Left hindlimb (tissue), 1 donor: ENCODE results near the gene ATXN8OS.
"Not testable (repeated sequence)": the region's sequence is repeated elsewhere in the genome, so short reads cannot be mapped to it uniquely, and the experiment has no call there.

ENCODE experiments used
- DNase-seq: peaks from one replicate; pipeline ENCODE4 v3.0.0-alpha.2; 2018

The ATXN8OS gene

DNA sequence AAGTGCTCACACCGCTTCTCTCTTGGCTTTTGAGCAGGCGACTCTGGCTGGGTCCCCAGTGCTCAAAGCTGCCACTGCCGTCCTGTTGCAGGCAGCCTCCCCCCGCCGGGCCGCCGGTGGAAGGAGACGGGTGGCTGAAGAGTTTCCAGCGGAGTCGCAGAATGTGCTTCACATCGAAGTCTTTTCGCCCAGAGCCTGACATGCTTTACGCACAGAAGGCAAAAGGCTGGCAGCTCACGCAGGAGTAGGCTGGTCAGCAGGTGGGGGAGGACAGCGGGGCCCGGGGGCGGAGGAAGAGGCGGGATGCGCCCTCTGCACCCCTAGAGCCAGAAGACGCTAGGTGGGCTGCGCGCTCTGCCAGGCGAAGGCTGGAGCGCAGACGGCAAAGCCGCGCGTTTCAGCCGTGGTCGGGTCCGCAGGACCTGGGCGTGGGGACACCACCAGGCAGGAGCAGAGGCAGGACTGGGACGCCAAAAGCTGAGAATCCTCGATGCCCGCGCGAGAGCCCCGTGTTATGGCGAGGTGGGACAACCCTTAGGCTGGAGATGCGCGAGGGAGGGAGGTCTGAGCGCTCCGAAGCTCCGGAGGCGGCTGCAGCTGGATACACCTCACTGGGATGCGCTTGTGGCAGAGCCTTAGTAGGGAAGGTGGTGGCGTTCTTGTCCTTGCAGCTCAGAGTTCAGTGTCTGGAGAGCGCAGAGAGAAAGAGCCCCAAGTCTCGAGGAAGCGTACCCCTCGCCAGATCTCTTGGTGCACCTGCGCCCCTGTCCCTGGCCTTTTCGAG, at the start of gene ATXN8OS:
Gene ATXN8OS, plus strand, starts transcription at position 329 of the 784 bp plus-strand sequence.
- no peak for DNase-seq

DNA sequence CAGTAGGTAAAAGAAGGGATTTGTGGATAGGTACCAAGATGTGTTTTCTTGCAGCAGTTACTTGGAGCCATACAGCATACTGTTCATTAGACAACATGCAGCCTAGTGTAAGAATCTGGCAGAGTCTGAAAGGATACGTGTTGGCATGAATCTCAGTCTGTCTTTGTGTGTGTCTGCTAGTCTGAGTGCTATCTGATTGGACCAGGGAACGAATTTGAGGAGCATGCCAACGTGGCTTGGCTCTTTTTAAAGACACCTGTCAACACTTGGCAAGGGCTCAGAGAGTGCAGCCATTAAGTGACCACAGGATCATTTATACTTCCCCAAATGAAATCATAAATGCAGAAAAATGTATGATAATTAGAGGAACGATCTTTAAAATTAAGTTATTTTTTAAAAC, 27.6 kb upstream of the ATXN8OS start:
- no peak for DNase-seq

DNA sequence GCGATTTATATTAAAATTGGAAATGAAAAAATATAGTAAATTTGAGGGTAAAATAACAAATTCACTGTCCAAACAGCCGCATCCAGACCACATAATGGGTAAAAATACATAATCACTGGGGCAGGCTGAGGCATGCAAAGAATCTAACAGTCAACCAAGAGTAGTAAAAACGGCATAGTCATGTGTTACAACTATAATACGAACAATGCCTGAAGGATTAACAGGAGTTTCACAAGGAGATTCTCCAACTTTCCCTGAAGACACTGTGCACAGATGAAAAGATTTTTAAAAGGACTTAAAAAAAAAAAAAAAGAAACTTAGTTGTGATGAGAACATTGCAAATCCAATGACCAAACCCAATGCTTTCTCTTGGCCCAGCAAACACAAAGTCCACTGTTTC, 20.4 kb upstream of the ATXN8OS start:
- DNase-seq, result no peak

DNA sequence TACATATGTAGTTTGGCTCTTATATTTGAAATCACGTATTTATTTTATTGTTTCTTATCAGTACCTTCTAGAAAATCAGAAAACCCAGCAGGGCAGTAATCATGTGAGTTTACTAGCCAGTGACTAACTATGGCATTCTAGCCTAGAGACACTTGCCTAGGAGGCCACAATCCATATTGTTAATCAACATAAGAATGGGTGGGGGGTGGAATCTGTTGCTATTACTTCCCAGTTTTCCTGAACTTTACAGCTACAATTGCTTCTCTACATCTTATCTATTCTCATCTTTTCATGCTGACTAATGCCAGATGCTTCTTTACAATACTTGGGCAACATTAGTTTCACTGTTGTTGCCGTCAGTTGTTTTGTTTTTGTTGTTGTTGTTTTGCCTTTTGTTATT, 18.7 kb upstream of the ATXN8OS start:
- DNase-seq, result no peak

DNA sequence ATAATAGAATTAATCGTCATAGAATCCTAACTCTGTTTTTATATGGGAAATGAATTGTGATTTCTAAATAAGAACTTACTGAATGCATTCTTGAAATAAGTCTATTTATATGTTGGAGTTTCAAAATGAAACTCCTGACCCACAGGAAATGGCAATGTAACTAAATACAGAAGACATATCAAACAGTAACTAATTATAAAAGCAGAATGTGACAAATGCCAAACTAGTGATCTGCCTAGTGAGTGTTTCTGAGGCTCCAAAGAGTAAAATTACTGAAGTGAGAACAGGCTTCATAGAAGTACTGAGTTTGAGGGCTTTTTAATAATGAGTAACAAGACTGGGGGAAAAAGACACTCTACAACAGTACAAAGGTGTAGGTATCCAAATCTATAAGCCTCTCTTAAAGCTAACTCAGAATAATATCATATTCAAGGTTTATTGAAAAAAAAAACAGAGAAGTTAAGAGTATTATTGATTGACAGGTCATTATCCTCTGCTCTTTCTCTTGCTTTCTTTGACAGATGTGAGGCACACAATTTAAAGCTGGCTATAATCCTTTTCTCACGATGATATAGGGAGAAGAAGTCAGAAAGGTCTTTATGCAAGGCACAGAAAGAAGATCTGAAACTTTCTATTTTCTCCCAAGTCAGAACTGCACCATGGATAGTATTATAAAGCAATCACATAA, 17.4 kb upstream of the ATXN8OS start:
- DNase-seq, result no peak

DNA sequence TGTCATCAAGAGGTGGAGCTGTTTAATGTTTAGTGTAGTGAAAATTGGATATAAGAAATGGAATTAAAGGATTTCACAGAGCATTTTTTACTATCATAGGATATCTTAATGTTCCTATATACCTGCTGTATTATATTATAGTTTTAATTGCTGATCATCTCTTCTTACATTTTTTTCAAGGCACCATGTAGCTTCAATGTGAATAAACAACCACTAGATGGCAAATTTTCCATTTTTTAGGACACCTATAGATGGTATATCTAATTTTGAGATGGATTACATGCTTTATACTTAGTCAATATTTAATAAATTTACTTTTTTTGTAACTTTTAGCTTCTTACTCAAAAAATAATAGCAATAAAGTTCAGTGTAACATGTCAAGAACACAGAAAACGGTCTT, 9.0 kb upstream of the ATXN8OS start:
- no peak for DNase-seq

DNA sequence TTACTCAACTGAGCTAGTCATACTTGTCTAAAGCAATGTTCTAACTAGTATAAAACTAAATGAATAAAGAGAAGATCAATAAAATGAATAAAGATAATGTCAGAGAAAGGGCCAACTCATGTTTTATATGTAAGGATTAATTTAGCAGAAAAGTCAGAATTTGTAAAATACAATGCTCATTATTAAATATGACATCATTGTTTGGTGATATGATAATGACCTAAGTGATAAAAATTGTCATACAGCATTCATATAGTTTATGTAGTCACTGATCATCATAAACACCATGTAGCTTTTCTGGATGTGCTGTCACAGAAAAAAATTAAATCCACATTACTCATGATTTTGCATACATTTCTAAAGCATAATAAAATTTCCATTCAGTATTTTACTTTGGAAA, 3.1 kb upstream of the ATXN8OS start:
- no peak for DNase-seq

DNA sequence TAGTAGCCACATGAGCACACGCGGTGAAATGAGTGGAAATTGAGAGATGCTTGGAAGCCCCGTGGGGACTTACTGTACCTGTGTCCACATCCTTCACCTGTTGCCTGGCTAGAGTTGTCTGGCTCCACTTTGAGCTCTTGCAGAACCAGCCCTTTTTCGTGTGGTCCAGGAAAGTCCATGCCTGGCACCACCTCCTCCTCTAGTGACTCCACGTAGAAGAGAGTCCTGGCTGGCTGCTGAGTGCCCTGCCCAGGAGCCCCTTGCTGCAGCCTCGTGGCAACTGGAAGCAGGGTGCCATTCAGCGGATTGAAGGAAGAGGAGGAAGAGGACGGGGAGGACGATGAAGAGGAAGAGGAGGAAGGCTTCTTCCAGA, 515 bp upstream of the ATXN8OS start:
- no peak for DNase-seq

DNA sequence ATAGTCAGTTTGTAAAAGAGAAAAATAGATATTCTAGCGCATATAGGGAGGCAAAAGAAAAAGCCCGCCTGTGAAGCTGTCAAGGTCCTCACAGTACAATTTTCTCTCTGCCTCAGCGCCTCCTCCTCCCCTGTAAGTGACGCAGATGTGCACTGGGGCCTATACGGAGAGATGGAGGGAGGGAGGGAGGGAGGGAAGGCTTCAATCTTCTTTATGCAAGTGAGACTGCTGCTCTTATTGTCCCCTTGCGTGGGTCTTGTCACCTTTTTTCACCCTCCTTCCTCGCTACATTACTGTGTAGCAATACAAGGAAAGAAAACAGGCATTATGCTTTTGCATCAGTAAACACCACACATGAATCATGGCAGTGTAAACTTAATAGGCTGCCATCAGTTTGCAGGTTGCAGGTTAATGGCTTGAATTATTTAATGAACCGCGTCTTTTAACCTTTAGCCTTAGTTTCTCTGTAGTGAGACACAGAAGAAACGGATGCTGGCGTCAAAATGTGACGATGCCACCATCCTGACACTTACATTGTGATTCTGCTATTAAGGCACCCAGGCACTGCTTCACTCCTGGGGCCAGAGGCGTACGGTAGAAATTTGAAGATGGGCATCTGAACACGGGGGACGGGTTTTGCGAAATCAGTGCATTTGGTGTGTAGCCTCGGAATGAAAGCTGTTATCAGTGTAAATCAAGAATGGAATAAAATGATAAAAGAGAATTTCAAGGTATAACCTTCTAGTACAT, 905 bp downstream of the ATXN8OS start, which contains the start of gene KLHL1:
Gene KLHL1, minus strand, starts transcription at position 97 of the 750 bp plus-strand sequence. CDS start 753 bp downstream, outside the sequence.
- DNase-seq, result no peak

DNA sequence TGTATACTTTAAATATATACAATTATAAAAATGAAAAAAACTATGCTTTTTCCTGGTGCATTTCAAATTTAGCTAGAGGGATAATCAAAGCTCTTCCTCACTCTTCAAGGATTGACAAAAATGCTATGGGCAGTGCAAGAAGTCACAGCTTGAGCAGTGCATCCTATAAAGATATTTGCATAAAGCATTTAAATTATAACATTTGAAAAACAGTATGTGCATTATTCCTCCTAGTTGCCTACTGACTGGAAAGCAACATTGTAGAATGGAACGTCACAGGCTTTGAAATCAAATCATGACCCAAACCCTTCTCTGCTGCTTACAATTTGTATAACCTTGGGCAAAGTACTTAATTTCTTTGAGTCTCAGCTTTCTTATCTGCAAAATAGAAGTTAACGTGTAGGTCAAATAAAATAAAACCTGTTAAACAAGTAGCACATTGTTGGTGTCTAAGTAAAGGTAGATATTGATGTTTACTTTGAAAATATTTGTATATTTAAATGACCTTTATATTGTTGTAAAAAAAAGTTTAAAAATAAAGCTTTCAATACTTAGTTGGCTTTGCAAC, 9.8 kb downstream of the ATXN8OS start:
- DNase-seq, result no peak

DNA sequence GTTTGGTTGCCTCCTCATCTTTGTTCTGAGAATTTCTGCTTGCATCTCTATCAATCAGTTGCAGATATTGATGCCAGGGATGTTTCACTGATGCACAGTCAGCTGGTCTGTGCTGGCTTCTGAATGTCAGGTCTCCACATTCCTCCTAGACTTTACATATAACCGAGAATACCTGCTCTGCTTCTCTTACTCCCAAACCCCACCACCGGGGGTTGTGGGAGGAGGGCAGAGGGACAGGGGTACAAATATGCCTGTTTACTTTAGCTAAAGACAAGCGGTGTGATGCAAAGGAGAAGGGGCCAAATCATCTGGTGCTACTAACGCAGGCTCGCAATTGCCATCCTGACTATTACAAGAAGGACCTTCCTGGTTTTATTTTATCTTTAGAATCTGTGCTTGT, 18.1 kb downstream of the ATXN8OS start:
- no peak for DNase-seq

DNA sequence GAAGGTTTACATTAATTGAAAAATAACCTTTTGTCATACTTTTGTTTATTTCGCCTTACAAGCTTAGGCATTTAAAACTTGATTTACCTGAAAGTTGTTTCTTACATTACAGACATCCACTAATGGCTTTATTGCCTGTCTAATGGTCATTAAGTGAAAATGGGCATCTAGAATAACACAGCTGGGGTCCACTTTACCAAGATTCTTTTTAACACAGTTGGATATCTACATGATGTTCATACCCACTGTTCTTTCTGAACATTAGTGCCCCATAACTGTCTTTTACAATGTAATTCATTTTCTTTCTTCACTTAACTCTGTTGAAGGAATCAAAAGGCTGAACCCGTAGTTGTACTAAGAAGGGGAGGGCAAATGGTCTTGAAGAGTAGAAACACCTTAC, 20.5 kb downstream of the ATXN8OS start:
- no peak for DNase-seq

DNA sequence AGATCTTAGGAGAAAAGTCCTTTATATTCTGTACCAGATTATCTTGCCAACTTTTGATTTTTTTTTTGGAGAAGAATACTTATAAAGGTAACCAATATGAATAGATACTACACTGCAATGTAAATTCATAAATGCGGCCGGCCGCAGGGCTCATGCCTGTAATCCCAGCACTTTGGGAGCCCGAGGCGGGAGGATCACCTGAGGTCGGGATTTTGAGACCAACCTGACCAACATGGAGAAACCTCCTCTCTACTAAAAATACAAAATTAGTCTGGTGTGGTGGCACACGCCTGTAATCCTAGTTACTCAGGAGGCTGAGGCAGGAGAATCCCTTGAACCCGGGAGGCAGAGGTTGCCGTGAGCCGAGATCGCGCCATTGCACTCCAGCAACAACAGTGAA, 35.0 kb downstream of the ATXN8OS start:
- DNase-seq, result not testable (repeated sequence)

DNA sequence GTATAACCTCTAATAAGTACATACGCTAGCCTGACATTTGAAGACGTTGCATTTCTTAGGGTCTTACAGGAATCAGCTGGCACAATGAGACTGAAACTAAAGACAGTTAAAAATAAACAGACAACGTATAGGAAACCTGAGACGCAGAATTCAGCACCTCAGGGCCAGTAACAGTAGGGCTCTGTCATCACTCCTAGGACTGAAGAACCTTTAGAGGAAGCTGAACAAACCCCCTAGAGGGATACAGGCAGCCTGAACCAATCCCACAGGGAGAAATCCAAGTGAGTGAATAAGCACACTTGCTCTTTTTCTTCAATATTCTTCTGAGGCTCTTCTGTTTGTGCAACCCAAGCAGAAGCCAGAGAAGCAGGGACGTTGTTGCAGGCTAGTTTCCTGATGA, 54.5 kb downstream of the ATXN8OS start:
- no peak for DNase-seq

DNA sequence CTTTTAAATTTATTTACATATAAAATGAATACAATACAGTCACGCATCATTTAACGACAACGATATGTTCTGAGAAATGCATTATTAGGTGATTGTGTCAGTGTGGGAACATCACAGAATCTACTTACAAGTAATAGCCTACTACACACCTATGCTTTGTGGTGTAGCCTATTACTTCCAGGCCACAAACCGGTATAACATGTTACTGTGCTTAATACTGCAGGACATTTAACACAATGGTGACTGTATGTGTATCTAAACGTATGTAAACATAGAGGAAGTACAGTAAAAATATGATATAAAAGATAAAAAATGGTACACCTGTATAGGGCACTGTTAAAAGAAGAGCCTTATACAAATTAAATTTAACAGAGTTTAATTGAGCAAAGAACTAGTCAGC, 63.1 kb downstream of the ATXN8OS start:
- DNase-seq, result no peak

DNA sequence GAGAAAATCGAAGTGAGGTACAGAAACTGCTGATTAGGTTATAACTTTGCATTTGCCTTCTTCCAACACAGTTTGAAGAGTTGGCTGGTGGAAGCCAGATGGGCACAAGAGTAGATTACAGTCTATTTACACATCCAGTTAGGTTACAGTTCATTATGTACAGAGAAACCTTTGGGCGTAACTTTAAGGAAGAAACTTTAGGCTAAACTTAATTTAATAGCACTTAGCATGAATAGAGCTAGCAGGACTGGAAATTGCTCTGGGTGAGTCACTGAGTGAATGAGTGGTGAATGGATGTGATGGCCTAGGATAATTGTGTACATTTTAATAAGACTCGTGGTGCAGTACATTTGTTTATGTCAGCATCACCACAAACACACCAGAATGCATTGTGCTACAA, 63.5 kb downstream of the ATXN8OS start:
- DNase-seq, result no peak

DNA sequence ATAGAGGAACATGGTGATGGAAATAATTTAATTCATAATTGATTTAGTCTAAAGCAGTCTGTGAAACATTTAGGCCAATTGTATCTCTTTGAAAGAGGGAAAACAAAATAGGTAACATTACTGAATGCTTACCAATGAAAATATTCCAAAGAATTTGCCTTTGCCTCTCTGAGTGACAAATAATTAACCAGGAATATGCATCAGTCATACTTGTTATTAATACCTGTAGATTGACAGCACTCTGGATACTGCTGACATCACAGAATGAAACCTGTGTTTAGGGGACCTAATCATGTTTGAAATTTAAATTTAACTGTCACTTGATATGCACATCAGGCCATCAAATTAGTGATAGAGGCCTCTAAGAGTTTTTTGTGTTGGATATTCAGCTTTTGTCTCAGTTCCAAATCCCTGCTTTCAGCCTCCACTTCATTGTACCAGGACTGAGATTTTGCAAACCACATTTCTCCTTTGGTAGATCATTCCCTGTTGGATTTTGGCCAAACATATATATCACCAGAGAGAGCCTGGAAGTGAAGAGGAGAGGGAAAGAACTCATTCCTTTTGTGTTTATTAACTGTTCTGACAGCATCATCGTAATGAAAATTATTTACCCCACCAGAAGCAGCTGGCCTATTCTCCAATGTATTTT, 65.4 kb downstream of the ATXN8OS start:
- no peak for DNase-seq

DNA sequence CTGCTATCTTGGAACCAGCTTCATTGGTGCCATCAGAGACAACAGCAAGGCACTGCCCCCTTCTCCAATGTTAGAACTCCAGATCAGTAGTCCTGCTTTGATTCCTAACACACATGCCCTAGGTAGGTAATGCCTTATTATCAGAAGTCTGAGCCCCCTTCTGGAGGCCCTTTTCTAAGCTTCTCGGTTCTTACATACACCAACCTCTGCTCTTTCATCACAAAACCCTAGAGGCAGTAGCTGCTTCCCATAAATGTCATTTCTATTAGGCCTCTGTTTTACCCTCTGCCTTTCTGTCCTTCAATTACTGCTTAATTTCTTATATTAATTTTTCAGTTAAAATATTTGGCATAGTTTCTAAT, 66.0 kb downstream of the ATXN8OS start:
- no peak for DNase-seq

DNA sequence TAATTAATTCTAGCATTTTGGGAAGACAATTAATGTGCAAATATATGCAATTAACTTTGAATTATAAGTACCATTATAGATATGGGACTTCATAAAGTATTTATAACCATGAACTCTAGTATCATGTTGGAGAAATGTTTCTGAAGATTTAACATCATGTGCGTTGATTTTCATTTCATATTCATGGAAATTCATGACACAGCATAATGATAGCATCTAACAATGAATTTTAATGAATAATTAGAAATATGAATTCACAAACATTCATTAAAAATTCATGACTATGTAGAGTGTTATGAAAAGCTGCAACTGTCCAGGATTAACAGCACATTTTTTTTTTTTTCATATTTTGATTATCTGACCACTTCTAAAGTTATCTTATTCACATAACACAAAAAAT, 70.7 kb downstream of the ATXN8OS start:
- no peak for DNase-seq
